GM04504 (cell line): ENCODE data around the gene SCYGR4.

Experiments
- DNase-seq: peaks from one replicate; pipeline ENCODE4 v3.0.0-alpha.2; 2012; ENCODE audit warnings: low read depth

SCYGR4 gene

GRCh38 chr2:227614246-227614645, 3.1 kb upstream of the SCYGR4 start:
- DNase-seq: no peak

GRCh38 chr2:227614740-227615139, 2.6 kb upstream of the SCYGR4 start, which contains the start of gene SCYGR3:
Gene SCYGR3, minus strand, starts transcription at chr2:227614840. Its CDS starts 0 bp downstream, at chr2:227614840.
- no peak for DNase-seq

- no peak for DNase-seq
These were observed 2.1 kb upstream of the SCYGR4 start for GRCh38 chr2:227615181-227615580.

- no peak for DNase-seq
These were observed 1.4 kb upstream of the SCYGR4 start for GRCh38 chr2:227615906-227616305.

GRCh38 chr2:227616631-227617030, 667 bp upstream of the SCYGR4 start:
- no peak for DNase-seq

- DNase-seq: peak; percentile 20
These were observed 5.9 kb downstream of the SCYGR4 start for GRCh38 chr2:227623226-227623625.

- DNase-seq: no peak
These were observed 8.1 kb downstream of the SCYGR4 start for GRCh38 chr2:227625420-227625819.

- no peak for DNase-seq
These were observed 9.4 kb downstream of the SCYGR4 start for GRCh38 chr2:227626580-227627151.

GRCh38 chr2:227627769-227628168, 10.5 kb downstream of the SCYGR4 start:
- no peak for DNase-seq

- no peak for DNase-seq
These were observed 12.1 kb downstream of the SCYGR4 start for GRCh38 chr2:227629435-227629834.

GRCh38 chr2:227630322-227630721, 13.0 kb downstream of the SCYGR4 start:
- DNase-seq: no peak

GRCh38 chr2:227632827-227633226, 15.5 kb downstream of the SCYGR4 start:
- no peak for DNase-seq

- no peak for DNase-seq
These were observed 16.9 kb downstream of the SCYGR4 start for GRCh38 chr2:227634201-227634600.

- DNase-seq: no peak
These were observed 25.4 kb downstream of the SCYGR4 start for GRCh38 chr2:227642656-227643055.

- no peak for DNase-seq
These were observed 26.8 kb downstream of the SCYGR4 start for GRCh38 chr2:227643990-227644551.

GRCh38 chr2:227653419-227653818, 36.1 kb downstream of the SCYGR4 start:
- DNase-seq: peak; percentile 7

- DNase-seq: no peak
These were observed 37.1 kb downstream of the SCYGR4 start for GRCh38 chr2:227654426-227654825.

GRCh38 chr2:227655454-227655853, 38.2 kb downstream of the SCYGR4 start:
- peak; percentile 71 for DNase-seq

GRCh38 chr2:227657199-227657845, 40.0 kb downstream of the SCYGR4 start:
- no peak for DNase-seq

- DNase-seq: no peak
These were observed 43.8 kb downstream of the SCYGR4 start for GRCh38 chr2:227661025-227661649.

- no peak for DNase-seq
These were observed 44.5 kb downstream of the SCYGR4 start for GRCh38 chr2:227661827-227662226.

- DNase-seq: no peak
These were observed 48.1 kb downstream of the SCYGR4 start for GRCh38 chr2:227665189-227665940.
